LNCAP (cell line): Measurements from ENCODE around the gene PHF14.

ENCODE experiments used
- CTCF ChIP-seq: fragments of 450-650 bp; IDR thresholded peaks from 2 replicates; pipeline ENCODE4 v1.5.1; 2017; ENCODE audit warnings: mild to moderate bottlenecking

The PHF14 gene

GRCh38 chr7:11078247-11078834, 104.7 kb downstream of the PHF14 start:
- TF ChIP-seq CTCF: no peak

GRCh38 chr7:11079907-11080306, 106.2 kb downstream of the PHF14 start:
- TF ChIP-seq CTCF: no peak

- no peak for TF ChIP-seq CTCF
These were observed 108.4 kb downstream of the PHF14 start for GRCh38 chr7:11082121-11082520.

- no peak for TF ChIP-seq CTCF
These were observed 109.0 kb downstream of the PHF14 start for GRCh38 chr7:11082552-11083213.

- TF ChIP-seq CTCF: no peak
These were observed 109.5 kb downstream of the PHF14 start for GRCh38 chr7:11083214-11083568.

- TF ChIP-seq CTCF: no peak
These were observed 130.9 kb downstream of the PHF14 start for GRCh38 chr7:11104578-11104977.

- no peak for TF ChIP-seq CTCF
These were observed 136.0 kb downstream of the PHF14 start for GRCh38 chr7:11109659-11110058.
